IMR-90 (cell line): ENCODE measurements around the gene CCDC182. TPM values are rescaled to one million over a fixed set of nuclear protein-coding genes. Genes with fewer than 3 reads are reported as not detected.

Source experiments
- ATAC-seq: fragments of 200-7000 bp; cut with Tn5 transposase; 2 replicates; pipeline ENCODE4 v1.9.1; 2020; ENCODE audit warnings: low read depth, mild to moderate bottlenecking, moderate library complexity
- BruUV-seq: library from RNA; stranded (reverse); fragments of 400-500 nt; replicated peaks from 2 replicates; lab custom pipeline; 2021; lab: Mats Ljungman, UMichigan
- CTCF ChIA-PET: fragments of 300-600 bp; formaldehyde crosslinking; extraction: SDS; loops from one replicate; lab custom pipeline; 2021; ENCODE audit warnings: antibody characterized with exemption; lab: Yijun Ruan, JAX
- POLR2A ChIA-PET: fragments of 300-600 bp; sonication (Branson Sonifier 250); formaldehyde crosslinking; loops from one replicate; lab custom pipeline; 2022; ENCODE audit warnings: antibody characterized with exemption; ENCODE audit not compliant: unreplicated experiment; lab: Charles Lee
- DNase-seq: peaks from one replicate; pipeline ENCODE4 v3.0.0; 2013
- H2AFZ ChIP-seq: replicated peaks from 2 replicates; pipeline ENCODE3; 2013; ENCODE audit warnings: low read length, mild to moderate bottlenecking; ENCODE audit not compliant: poor library complexity
- H2AK5ac ChIP-seq: 2 replicates; pipeline ENCODE4 v1.6.1; 2013; ENCODE audit warnings: low read depth, low read length, inconsistent platforms
- H2AK9ac ChIP-seq: replicated peaks from 2 replicates; pipeline ENCODE3; 2013; ENCODE audit warnings: mild to moderate bottlenecking, low read depth, low read length, moderate library complexity; ENCODE audit not compliant: poor library complexity
- H2BK120ac ChIP-seq: 2 replicates; pipeline ENCODE4 v1.6.1; 2013; ENCODE audit warnings: low read depth, low read length, inconsistent platforms
- H2BK15ac ChIP-seq: 3 replicates; pipeline ENCODE4 v1.6.1; 2013; ENCODE audit warnings: low read depth, low read length, inconsistent platforms
- H2BK20ac ChIP-seq: 2 replicates; pipeline ENCODE4 v1.6.1; 2013; ENCODE audit warnings: low read depth, mild to moderate bottlenecking, inconsistent platforms, low read length, moderate library complexity
- H2BK5ac ChIP-seq: 2 replicates; pipeline ENCODE4 v1.6.1; 2013; ENCODE audit warnings: mild to moderate bottlenecking, low read depth, low read length, inconsistent platforms; ENCODE audit not compliant: poor library complexity, severe bottlenecking
- H3K14ac ChIP-seq: replicated peaks from 2 replicates; pipeline ENCODE4 v1.6.1; 2013; ENCODE audit warnings: low read depth, low read length, inconsistent platforms
- H3K18ac ChIP-seq: 2 replicates; pipeline ENCODE4 v1.6.1; 2013; ENCODE audit warnings: low read depth, low read length, control low read depth
- H3K23ac ChIP-seq: 2 replicates; pipeline ENCODE4 v1.6.1; 2013; ENCODE audit warnings: low read depth, low read length, inconsistent platforms
- H3K27ac ChIP-seq: 2 replicates; pipeline ENCODE4 v1.5.1; 2013; ENCODE audit warnings: mild to moderate bottlenecking, control low read depth, low read length; ENCODE audit not compliant: insufficient read depth
- H3K27me3 ChIP-seq: 2 replicates; pipeline ENCODE4 v1.6.1; 2013; ENCODE audit warnings: low read length; ENCODE audit not compliant: control insufficient read depth, insufficient read depth
- H3K36me3 ChIP-seq: 2 replicates; pipeline ENCODE4 v1.6.1; 2013; ENCODE audit warnings: low read length, mixed read lengths; ENCODE audit not compliant: control insufficient read depth, insufficient read depth
- H3K4ac ChIP-seq: 2 replicates; pipeline ENCODE4 v1.6.1; 2013; ENCODE audit warnings: low read depth, low read length, inconsistent platforms
- H3K4me1 ChIP-seq: 2 replicates; pipeline ENCODE4 v1.6.1; 2013; ENCODE audit warnings: low read length, mixed read lengths; ENCODE audit not compliant: control insufficient read depth, insufficient read depth
- H3K4me2 ChIP-seq: 2 replicates; pipeline ENCODE4 v1.6.1; 2013; ENCODE audit warnings: low read depth, mild to moderate bottlenecking, control low read depth, low read length, moderate library complexity
- H3K4me3 ChIP-seq: 2 replicates; pipeline ENCODE4 v1.5.1; 2013; ENCODE audit warnings: low read depth, mild to moderate bottlenecking, control low read depth, low read length, moderate library complexity; ENCODE audit not compliant: insufficient read depth
- H3K56ac ChIP-seq: 2 replicates; pipeline ENCODE4 v1.6.1; 2013; ENCODE audit warnings: low read length, inconsistent platforms; ENCODE audit not compliant: insufficient read depth; ENCODE audit errors: extremely low read depth
- H3K79me1 ChIP-seq, 2 experiments: 2 replicates each; pipeline ENCODE4 v1.6.1; 2013; ENCODE audit warnings: low read length in 2 of 2, inconsistent platforms in 1 of 2, low read depth in 1 of 2
- H3K9ac ChIP-seq: 2 replicates; pipeline ENCODE4 v1.6.1; 2013; ENCODE audit warnings: low read depth, low read length, control low read depth
- H3K9me1 ChIP-seq: 2 replicates; pipeline ENCODE4 v1.6.1; 2013; ENCODE audit warnings: low read length, inconsistent platforms; ENCODE audit not compliant: insufficient read depth
- H3K9me3 ChIP-seq: 2 replicates; pipeline ENCODE4 v1.6.1; 2013; ENCODE audit warnings: low read length; ENCODE audit not compliant: control insufficient read depth, insufficient read depth
- H4K20me1 ChIP-seq: 2 replicates; pipeline ENCODE4 v1.6.1; 2013; ENCODE audit warnings: low read length, inconsistent platforms; ENCODE audit not compliant: insufficient read depth
- H4K5ac ChIP-seq: 2 replicates; pipeline ENCODE4 v1.6.1; 2013; ENCODE audit warnings: mild to moderate bottlenecking, low read depth, low read length, control low read depth
- H4K8ac ChIP-seq, 2 experiments: 2 replicates each; pipeline ENCODE4 v1.6.1; 2013; ENCODE audit warnings: low read depth in 2 of 2, low read length in 2 of 2, control low read depth in 1 of 2, inconsistent platforms in 1 of 2
- H4K91ac ChIP-seq: 2 replicates; pipeline ENCODE4 v1.6.1; 2013; ENCODE audit warnings: low read depth, low read length, inconsistent platforms; ENCODE audit not compliant: insufficient read depth
- MAFK ChIP-seq: IDR thresholded peaks from 2 replicates; pipeline ENCODE4 v1.6.1; 2012; ENCODE audit warnings: low read depth, low read length, improper control_type of control experiment
- MAZ ChIP-seq: IDR thresholded peaks from 2 replicates; pipeline ENCODE4 v1.6.1; 2012; ENCODE audit warnings: low read depth, mild to moderate bottlenecking, low read length, improper control_type of control experiment, moderate library complexity, borderline replicate concordance
- MXI1 ChIP-seq: IDR thresholded peaks from 2 replicates; pipeline ENCODE4 v1.6.1; 2012; ENCODE audit warnings: low read depth, mild to moderate bottlenecking, low read length, moderate library complexity, borderline replicate concordance
- POLR2A ChIP-seq: IDR thresholded peaks from 2 replicates; pipeline ENCODE4 v1.6.1; 2012; ENCODE audit warnings: mild to moderate bottlenecking, low read depth, low read length
- RFX5 ChIP-seq: IDR thresholded peaks from 2 replicates; pipeline ENCODE4 v1.8.0; 2012; ENCODE audit warnings: low read depth, mild to moderate bottlenecking, low read length, moderate library complexity
- SMC3 ChIP-seq: fragments of 150-350 bp; IDR thresholded peaks from 2 replicates; pipeline ENCODE4 v1.6.1; 2016; ENCODE audit warnings: low read depth, mild to moderate bottlenecking, antibody characterized with exemption, low read length, moderate library complexity
- WGBS, 2 experiments: methylation state at CpG; one replicate each; pipeline versions ENCODE4 v1.1.5 to v1.1.7; 2013; ENCODE audit warnings: missing lambda C conversion rate in 2 of 2; ENCODE audit not compliant: insufficient read length in 1 of 2; ENCODE audit errors: extremely low coverage in 2 of 2; 5-methylcytosine and 5-hydroxymethylcytosine counted together
- dilution Hi-C: fragments of 300-500 bp; cut with HindIII; formaldehyde crosslinking; loops from one replicate; pipeline ENCODE4 v1.14.3; 2018; ENCODE audit warnings: low sequenced_read_pairs; ENCODE audit not compliant: unreplicated experiment
- in situ Hi-C: fragments of 300-500 bp; cut with MboI; formaldehyde crosslinking; loops from 3 replicates; pipeline ENCODE4 v1.14.3; 2019; ENCODE audit warnings: low sequenced_read_pairs, inconsistent platforms, mixed read lengths
- intact Hi-C: fragments of 100-400 bp; cut with micrococcal nuclease; formaldehyde crosslinking; loops from 2 replicates; pipeline ENCODE4 v1.10.0; 2022
- polyA plus RNA-seq, 3 experiments: library from polyadenylated mRNA; depleted of rRNA; stranded (reverse); fragments of >200 nt; gene quantifications; 2 replicates each; pipeline ENCODE4 v1.2.3, GENCODE V29; 2012; ENCODE audit warnings: low replicate concordance in 1 of 3
- total RNA-seq: library from RNA; depleted of rRNA; stranded (reverse); fragments of >200 nt; gene quantifications from 2 replicates; pipeline ENCODE4 v1.2.3, GENCODE V29; 2012

Gene CCDC182
- total and polyA plus RNA-seq, 2 of the 4 experiments (the other 2 are of a cell fraction): not detected

GRCh38 chr17:57720386-57721035 lies 24.6 kb downstream of the CCDC182 start:
- H4K8ac ChIP-seq: no peak overlapping the region
- H3K23ac ChIP-seq: no peak overlapping the region
- H2BK20ac ChIP-seq: no peak overlapping the region
- no CpG with 5 or more reads among the region's 2 CpGs for WGBS, 2 experiments
- no peak overlapping the region for H2BK5ac ChIP-seq
- no peak overlapping the region for H3K4ac ChIP-seq
- in situ Hi-C loops (no loop called here), intact Hi-C loops (no loop called here), dilution Hi-C loops (no loop called here)
- no peaks in the 10 kb centered on the region for H4K20me1 ChIP-seq
- ChIA-PET POLR2A (no interaction called here), CTCF (no interaction called here)
- H4K91ac ChIP-seq: no peak overlapping the region
- no peak overlapping the region for H3K18ac ChIP-seq
- H3K79me1 ChIP-seq: no peaks in the 10 kb centered on the region
- H3K9me1 ChIP-seq: no peaks in the 10 kb centered on the region
- H2BK15ac ChIP-seq: no peak overlapping the region
- H3K4me3 ChIP-seq: no peak overlapping the region
- H2AK9ac ChIP-seq: no peak overlapping the region
- H3K56ac ChIP-seq: no peak overlapping the region
- no peak for DNase-seq
- H2BK120ac ChIP-seq: no peak overlapping the region
- H4K5ac ChIP-seq: no peak overlapping the region
- no TSS peak for BruUV-seq
- no peak for ATAC-seq
- no peak overlapping the region for H3K9ac ChIP-seq
- no peaks in the 10 kb centered on the region for H3K36me3 ChIP-seq
- peaks cover 35% of the 10 kb centered on the region for H3K27me3 ChIP-seq
- H2AK5ac ChIP-seq: no peak overlapping the region
- H3K27ac ChIP-seq: no peak overlapping the region
- no peak overlapping the region for H3K14ac ChIP-seq
- no peaks in the 10 kb centered on the region for H3K4me1 ChIP-seq
- no peak overlapping the region for H2AFZ ChIP-seq
- no peaks in the 10 kb centered on the region for H3K9me3 ChIP-seq
- TF ChIP-seq SMC3 (no peak), RFX5 (no peak), MXI1 (no peak), MAZ (no peak), MAFK (no peak), POLR2A (no peak)
- H3K4me2 ChIP-seq: no peak overlapping the region
